Left ventricle myocardium inferior (tissue), 1 donor: ENCODE results near the gene CDH12. TPM values are rescaled to one million over a fixed set of nuclear protein-coding genes. Genes with fewer than 3 reads are reported as not detected.
"Not testable (repeated sequence)": the region's sequence is repeated elsewhere in the genome, so short reads cannot be mapped to it uniquely, and the experiment has no call there.

ENCODE experiments used
- DNase-seq: peaks from one replicate; pipeline ENCODE4 v3.0.0-alpha.2; 2020
- H3K27ac ChIP-seq: fragments of 200-600 bp; replicated peaks from 2 replicates; pipeline ENCODE4 v1.8.0; 2021
- H3K27me3 ChIP-seq: fragments of 200-600 bp; 2 replicates; pipeline ENCODE4 v1.8.0; 2021; ENCODE audit warnings: low read depth
- H3K36me3 ChIP-seq: fragments of 200-600 bp; 2 replicates; pipeline ENCODE4 v1.8.0; 2021
- H3K4me1 ChIP-seq: fragments of 200-600 bp; 2 replicates; pipeline ENCODE4 v1.8.0; 2021
- H3K4me3 ChIP-seq: fragments of 200-600 bp; 2 replicates; pipeline ENCODE4 v1.8.0; 2021; ENCODE audit warnings: mild to moderate bottlenecking, moderate library complexity
- H3K9me3 ChIP-seq: fragments of 200-600 bp; replicated peaks from 2 replicates; pipeline ENCODE4 v1.8.0; 2021
- intact Hi-C: fragments of 100-400 bp; cut with micrococcal nuclease; formaldehyde crosslinking; loops from one replicate; pipeline ENCODE4 v1.11.0; 2022
- total RNA-seq: library from RNA; stranded (reverse); fragmentation: NEBNext Ultra II Directional; extraction: Animal tissue kit (Norgen Biotek cat#: 25700); gene quantifications from one replicate; pipeline ENCODE4 v1.2.1, GENCODE V29; 2021
- TF ChIP-seq, protein P1 (sequence below): fragments of 200-600 bp; IDR thresholded peaks from 2 replicates; pipeline ENCODE4 v1.8.0; 2021; ENCODE audit warnings: antibody characterized with exemption, mild to moderate bottlenecking, borderline replicate concordance
- donor health status: DM: no; HTN: yes; CAD: no; lungs with severe emphysema.

CDH12 gene
- total RNA-seq, 1 donor from 2014 or later: not detected

DNA sequence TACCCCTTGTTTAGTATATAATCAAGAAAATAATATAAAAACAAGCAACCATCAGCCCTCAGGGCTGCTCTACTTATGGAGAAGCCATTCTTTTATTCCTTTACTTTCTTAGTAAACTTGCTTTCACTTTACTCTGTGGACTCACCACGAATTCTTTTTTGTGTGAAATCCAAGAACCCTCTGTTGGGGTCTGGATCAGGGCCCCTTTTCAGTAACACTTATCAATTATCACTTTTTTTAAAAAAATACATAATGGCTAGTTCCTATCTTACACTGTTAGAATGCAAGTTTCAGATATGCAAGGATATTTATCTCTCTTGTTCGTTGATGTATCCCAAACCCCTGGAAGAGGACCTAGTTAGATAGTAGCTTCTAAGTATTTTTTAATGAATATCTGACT is 687.2 kb downstream of the CDH12 start:
- DNase-seq, H3K9me3 ChIP-seq, H3K4me1 ChIP-seq, H3K27me3 ChIP-seq, intact Hi-C loops, H3K4me3 ChIP-seq, H3K27ac ChIP-seq, H3K36me3 ChIP-seq: not testable (repeated sequence)

DNA sequence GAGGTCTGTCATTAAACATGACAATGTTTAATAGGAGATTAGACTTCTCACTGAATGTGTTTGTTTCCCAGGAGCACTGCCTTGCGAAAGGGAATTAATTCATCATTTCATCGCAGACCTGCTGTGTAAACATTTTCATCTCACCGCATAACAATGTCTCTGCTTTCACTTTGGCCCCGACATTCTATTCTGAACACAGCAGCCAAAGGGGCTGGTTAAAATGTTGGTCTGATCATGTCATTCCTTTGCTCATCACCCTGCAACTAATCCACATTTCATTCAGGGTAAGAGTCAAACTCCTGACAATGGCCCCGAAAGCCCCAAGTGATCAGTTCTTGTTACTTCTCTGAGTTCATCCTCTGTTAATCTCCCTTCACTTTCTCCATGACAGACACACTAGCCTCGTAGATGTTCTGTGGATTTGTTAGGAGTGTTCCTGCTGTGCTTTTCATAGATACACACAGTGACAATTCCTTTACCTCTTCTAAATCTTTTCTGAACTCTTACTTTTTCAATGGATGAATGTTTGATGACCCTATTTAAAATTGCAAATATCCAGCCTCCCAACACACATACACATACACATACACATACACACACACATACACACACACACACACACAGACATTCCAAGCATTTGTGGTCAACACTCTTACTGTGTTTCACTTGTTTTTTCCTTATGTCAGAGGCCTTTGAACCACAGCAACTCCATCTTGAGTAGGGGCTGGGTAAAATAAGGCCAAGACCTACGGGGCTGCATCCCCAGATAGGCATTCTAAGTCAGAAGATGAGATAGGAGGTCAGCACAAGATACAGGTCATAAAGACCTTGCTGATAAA is 688.0 kb downstream of the CDH12 start:
- H3K36me3 ChIP-seq, H3K27me3 ChIP-seq, DNase-seq, H3K27ac ChIP-seq, H3K9me3 ChIP-seq, H3K4me1 ChIP-seq, intact Hi-C loops, H3K4me3 ChIP-seq: not testable (repeated sequence)

DNA sequence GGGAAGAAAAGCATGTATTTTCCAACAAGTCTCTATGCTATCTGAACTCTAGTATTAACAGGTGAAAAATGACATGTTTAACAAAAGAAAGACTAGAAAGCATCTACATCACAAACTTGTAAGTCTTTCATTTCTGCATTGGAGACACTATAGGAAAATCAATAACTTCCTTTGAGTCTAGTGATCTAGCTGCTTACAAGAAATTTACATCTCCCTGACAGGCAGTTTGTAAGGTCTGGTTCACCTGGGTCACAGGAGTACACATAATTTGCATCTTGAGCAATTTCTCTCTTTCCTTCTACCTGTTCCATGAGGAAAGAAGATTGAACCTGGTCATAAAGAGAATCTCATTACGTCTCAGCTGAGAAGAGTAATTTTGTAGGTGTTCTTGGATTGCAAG is 696.2 kb downstream of the CDH12 start:
- H3K27me3 ChIP-seq, H3K27ac ChIP-seq, H3K4me1 ChIP-seq, H3K36me3 ChIP-seq, DNase-seq, H3K9me3 ChIP-seq, H3K4me3 ChIP-seq, intact Hi-C loops: not testable (repeated sequence)

DNA sequence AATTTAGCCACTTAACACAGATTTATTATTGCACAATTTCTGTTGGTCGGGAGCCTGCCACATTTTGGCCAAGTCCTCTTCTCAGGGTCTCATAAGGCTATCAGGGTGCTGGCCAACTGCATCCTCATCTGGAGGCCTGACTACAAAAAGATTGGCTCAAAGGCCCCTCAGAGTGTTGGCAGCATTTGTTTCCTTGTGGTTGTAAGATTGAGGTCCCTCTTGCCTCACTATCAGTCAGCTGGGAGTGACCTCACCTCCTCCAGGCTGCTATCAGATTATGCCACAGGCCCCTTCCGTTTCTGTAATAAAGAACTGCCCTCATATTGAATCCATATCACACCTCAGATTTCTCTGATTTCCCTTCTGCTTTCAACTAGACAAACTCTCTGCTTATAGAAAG is 698.4 kb downstream of the CDH12 start:
- H3K36me3 ChIP-seq, H3K9me3 ChIP-seq, H3K27ac ChIP-seq, DNase-seq, H3K27me3 ChIP-seq, H3K4me3 ChIP-seq, intact Hi-C loops, H3K4me1 ChIP-seq: not testable (repeated sequence)

DNA sequence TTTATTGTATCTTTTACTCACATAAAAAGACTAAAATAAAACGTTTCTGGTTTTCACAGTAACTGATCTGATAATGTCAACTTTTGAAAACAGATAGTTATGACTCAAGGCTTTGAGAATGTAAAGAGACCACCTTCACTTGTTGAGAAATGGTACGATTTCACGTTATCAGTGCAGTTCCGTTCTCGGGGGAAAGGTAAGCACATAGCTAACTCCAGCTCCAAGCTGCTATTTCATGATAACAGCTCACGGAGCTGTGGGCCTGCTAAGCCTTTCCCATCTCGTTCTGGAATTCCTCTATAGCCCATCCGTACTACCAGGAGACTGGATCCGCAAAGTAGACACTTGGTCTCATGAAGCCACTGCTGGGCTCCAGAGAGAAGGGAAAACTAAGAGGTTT is 701.3 kb downstream of the CDH12 start:
- H3K27ac ChIP-seq, intact Hi-C loops, H3K9me3 ChIP-seq, DNase-seq, H3K4me3 ChIP-seq, H3K36me3 ChIP-seq, H3K27me3 ChIP-seq, H3K4me1 ChIP-seq: not testable (repeated sequence)

DNA sequence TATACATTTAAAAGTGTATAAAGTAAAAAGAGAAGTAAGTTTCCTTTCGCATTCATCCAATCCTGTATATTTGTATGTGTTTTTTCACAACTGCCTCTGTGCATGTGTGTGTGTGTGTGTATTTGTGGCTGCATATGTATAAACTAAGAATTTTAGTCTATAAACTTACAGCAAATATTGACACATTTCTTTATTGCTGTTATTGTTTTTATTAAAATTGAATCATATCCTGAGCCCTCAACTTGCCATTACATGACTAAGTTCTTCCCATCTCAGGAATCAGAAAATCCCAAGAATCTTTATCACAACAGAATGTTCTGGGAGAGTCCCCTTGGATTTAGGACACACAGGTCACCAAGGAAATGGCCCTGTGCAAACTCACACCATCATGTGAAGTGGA is 712.7 kb downstream of the CDH12 start:
- H3K27ac ChIP-seq, H3K4me3 ChIP-seq, H3K9me3 ChIP-seq, H3K4me1 ChIP-seq, DNase-seq, H3K36me3 ChIP-seq, intact Hi-C loops, H3K27me3 ChIP-seq: not testable (repeated sequence)

DNA sequence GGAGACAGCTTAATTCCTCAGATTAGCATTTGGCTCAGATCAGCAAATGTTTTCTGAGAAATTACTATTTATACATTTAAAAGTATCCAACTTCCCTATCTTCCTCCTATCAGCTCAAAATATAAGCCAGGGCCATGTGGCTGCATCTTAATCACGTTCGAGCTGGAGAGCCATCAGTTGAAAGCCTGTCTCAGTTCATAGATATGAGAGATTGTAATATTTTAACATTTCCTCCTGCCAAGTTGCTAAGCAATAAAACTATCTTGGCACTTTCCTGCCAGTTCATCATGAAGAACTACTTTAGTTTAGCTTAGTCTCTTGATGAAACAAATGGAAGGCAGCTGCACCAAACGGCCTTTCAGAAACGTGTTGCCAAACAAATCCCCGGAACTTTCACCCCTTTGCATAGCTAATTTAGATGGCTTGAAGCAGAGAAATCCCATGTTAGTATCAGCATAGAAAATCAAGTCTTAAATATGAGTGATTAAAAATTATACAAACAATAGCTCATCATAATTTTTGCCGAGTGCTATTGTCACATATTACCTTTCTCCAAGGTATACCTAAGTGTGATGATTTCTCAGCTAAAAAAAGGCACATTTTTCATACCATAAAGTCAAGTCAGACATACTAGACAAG is 713.4 kb downstream of the CDH12 start:
- H3K4me1 ChIP-seq, H3K27me3 ChIP-seq, H3K27ac ChIP-seq, H3K4me3 ChIP-seq, intact Hi-C loops, DNase-seq, H3K9me3 ChIP-seq, H3K36me3 ChIP-seq: not testable (repeated sequence)

DNA sequence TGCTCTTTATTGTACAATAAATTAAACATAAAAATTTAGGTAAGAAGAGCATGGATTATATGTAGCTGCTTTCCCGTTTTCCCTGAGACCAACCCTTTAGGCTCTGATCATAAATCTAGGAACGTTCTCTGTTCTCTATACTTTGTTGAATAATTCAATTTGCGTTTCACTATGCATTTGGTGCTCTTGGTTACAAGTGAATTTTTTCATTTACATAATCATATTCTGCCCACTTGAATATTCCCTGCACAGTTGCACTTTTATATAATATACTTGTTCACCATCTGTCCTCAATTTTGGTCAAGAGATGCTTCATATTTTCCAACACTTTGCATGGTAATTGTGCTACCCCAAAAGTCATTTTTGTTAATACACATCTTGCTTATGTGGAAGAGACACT is 741.8 kb downstream of the CDH12 start:
- intact Hi-C loops: no loop called here
- no peak overlapping the region for H3K4me3 ChIP-seq
- H3K9me3 ChIP-seq: no peaks in the 10 kb centered on the region
- H3K36me3 ChIP-seq: no peaks in the 10 kb centered on the region
- no peak overlapping the region for H3K27ac ChIP-seq
- TF ChIP-seq, protein P1, sequence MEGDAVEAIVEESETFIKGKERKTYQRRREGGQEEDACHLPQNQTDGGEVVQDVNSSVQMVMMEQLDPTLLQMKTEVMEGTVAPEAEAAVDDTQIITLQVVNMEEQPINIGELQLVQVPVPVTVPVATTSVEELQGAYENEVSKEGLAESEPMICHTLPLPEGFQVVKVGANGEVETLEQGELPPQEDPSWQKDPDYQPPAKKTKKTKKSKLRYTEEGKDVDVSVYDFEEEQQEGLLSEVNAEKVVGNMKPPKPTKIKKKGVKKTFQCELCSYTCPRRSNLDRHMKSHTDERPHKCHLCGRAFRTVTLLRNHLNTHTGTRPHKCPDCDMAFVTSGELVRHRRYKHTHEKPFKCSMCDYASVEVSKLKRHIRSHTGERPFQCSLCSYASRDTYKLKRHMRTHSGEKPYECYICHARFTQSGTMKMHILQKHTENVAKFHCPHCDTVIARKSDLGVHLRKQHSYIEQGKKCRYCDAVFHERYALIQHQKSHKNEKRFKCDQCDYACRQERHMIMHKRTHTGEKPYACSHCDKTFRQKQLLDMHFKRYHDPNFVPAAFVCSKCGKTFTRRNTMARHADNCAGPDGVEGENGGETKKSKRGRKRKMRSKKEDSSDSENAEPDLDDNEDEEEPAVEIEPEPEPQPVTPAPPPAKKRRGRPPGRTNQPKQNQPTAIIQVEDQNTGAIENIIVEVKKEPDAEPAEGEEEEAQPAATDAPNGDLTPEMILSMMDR: no peak
- no peak for DNase-seq
- H3K27me3 ChIP-seq: no peaks in the 10 kb centered on the region
- H3K4me1 ChIP-seq: no peaks in the 10 kb centered on the region

DNA sequence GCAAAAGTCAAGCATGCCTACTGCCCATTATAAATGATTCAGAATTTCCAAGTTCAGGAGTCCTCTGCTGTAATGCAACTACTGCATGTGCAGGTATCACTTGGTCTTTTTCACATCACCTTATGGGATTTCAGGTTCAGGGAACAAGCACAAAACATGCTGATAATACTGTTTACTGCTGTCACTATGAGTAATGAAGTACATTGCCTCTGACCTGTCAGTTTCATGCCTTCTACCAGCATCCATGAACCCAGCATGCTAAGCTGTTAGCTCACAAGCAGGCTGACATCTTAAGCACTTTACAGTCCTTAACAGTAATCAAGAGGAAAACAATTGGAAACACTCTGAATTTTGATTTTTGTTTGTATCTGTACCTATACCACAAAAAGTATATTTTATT is 743.8 kb downstream of the CDH12 start:
- no peaks in the 10 kb centered on the region for H3K36me3 ChIP-seq
- no peaks in the 10 kb centered on the region for H3K4me1 ChIP-seq
- intact Hi-C loops: no loop called here
- H3K4me3 ChIP-seq: no peak overlapping the region
- H3K27me3 ChIP-seq: no peaks in the 10 kb centered on the region
- DNase-seq: no peak
- H3K9me3 ChIP-seq: no peaks in the 10 kb centered on the region
- TF ChIP-seq, protein P1: no peak
- H3K27ac ChIP-seq: no peak overlapping the region
